ENCODE results near the gene PAX2.

DNA sequence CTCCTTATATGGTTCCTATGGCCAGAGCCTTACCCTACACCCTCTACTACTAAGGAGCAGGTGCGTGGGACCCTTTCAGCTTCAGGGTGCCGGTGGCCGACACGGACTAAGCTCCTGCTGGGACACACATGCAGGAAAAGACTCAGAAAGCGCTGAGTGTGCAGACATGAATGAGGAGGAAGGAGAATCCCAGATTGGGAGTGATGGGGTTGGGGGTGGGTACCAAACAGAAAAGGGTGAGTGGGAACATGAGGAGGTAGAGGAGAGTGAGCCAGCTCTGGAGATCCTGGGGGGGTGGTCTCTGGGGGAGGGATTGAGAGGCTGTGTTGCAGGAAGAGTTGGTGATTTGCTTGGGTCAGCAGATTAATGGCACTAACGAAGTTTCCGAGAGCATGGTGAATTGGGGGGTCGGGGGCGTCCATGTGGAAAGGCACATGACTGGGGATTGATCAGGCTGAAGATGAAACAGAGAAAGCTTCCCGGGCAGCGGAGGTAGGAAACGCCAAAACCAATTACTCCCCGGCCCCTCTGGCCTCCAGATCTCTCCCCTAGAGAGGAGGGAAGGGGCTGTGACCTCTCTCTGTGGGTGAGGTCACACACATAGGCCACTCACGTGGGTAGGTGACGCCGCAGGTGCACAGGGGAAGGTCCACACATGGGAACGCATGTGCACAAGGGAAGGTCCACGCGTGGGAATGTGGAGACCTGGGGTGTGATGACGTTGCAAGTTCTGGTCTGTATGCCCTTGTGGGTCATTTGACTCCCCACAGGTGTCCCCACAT is 129.5 kb downstream of the PAX2 start:
- TF ChIP-seq POLR2A (IDR thresholded peaks at IDR 0.05) (no peak), CTCF (IDR thresholded peaks at IDR 0.05) (no peak)
